ENCODE results near the gene CST2. TPM values are rescaled to one million over a fixed set of nuclear protein-coding genes. Genes with fewer than 3 reads are reported as not detected.
"Not testable (repeated sequence)": the region's sequence is repeated elsewhere in the genome, so short reads cannot be mapped to it uniquely, and the experiment has no call there.

The CST2 gene
- total RNA-seq, 1 experiment from 2014 or later = not detected

DNA sequence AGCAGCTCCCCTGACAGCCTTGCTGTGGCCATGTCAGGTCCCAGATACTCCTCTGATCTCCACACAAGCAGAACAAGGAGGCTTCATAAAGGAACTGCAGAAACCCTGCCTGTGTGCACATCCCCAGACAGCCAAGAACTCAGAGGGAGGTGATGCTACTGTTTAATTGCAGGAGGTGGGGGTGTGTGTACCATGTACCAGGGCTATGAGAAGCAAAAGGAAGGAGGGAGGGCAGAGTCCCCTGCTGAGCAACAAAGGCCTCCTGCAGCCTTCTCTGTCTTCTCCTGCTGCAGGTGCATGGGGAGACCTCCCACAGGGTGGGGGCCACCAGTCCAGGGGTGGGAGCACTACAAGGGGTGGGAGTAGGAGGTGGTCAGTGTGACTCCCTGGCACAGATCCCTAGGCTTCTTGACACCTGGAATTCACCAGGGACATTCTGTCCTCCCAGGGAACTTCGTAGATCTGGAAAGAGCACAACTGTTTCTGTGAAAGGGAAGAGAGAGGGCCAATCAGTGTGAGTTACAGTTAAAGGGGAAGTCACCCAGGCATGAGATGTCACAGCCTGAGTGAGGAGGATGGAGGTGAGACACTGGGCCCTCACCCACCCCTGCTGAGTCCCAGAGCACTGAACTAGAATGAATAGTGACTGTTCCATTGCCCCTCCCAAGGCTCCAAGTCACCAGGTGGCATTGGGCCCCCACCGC, 2.8 kb downstream of the CST2 start:
- BruUV-seq (replicated peaks) = no TSS peak
- Mint-ChIP-seq H3K4me3 (ENCODE audit: unreplicated experiment) (no peak overlapping the region), H3K27me3 (ENCODE audit: insufficient read depth, unreplicated experiment) (no peaks in the 10 kb centered on the region), H3K36me3 (ENCODE audit: insufficient read depth, unreplicated experiment) (no peaks in the 10 kb centered on the region), H3K27ac (ENCODE audit: low read depth, unreplicated experiment) (no peak overlapping the region), H3K4me1 (ENCODE audit: insufficient read depth, unreplicated experiment) (no peaks in the 10 kb centered on the region), H3K9me3 (ENCODE audit: unreplicated experiment) (peaks cover 34% of the 10 kb centered on the region)
- intact Hi-C loops (cut with micrococcal nuclease) = no loop called here
- ChIA-PET POLR2A (no interaction called here), CTCF (interaction anchor here (0.5 to 0.9 kb wide), 3 partner anchors 20 to 1734 kb away, joined by 3 to 4 read pairs (median 3); no protein-coding TSS in a partner anchor)
- TF ChIP-seq CTCF (IDR thresholded peaks at IDR 0.05; ENCODE audit: unreplicated experiment) = no peak
- DNase-seq (ENCODE audit: unreplicated experiment) = no peak

GRCh38 chr20:23823111-23823510, 3.4 kb downstream of the CST2 start:
- Mint-ChIP-seq H3K27ac (ENCODE audit: low read depth, unreplicated experiment) (no peak overlapping the region), H3K4me3 (ENCODE audit: unreplicated experiment) (no peak overlapping the region), H3K27me3 (ENCODE audit: insufficient read depth, unreplicated experiment) (no peaks in the 10 kb centered on the region), H3K4me1 (ENCODE audit: insufficient read depth, unreplicated experiment) (no peaks in the 10 kb centered on the region), H3K9me3 (ENCODE audit: unreplicated experiment) (peaks cover 31% of the 10 kb centered on the region), H3K36me3 (ENCODE audit: insufficient read depth, unreplicated experiment) (no peaks in the 10 kb centered on the region)
- ChIA-PET POLR2A (no interaction called here), CTCF (interaction anchor here (0.5 to 0.9 kb wide), 3 partner anchors 19 to 1735 kb away, joined by 3 to 4 read pairs (median 3); no protein-coding TSS in a partner anchor)
- intact Hi-C loops (cut with micrococcal nuclease) = no loop called here
- TF ChIP-seq CTCF (IDR thresholded peaks at IDR 0.05; ENCODE audit: unreplicated experiment) = no peak
- BruUV-seq (replicated peaks) = no TSS peak
- no peak for DNase-seq (ENCODE audit: unreplicated experiment)

DNA sequence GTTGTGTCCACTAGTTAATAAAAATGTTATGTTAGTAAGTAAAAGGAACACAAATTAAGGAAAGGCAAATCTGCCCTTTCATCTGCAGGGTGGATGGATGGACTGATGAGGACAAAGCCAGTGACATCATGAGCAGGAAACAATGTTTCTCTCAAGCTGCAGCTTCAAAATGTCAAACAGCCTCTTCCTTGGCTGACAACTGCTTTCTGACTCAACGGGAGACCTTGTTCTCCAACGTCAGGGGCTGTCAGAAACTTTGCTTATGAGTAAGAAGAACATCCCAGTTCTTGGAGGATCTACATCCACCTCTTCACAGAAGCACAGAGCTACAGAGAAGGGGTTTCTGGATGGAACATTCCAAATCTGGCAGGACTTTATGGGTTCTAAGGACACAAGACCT, 6.0 kb downstream of the CST2 start:
- CTCF ChIA-PET = interaction anchor here (0.6 kb wide), 1 partner anchor 1110 kb away, joined by 3 read pairs; no protein-coding TSS in a partner anchor
- H3K36me3 Mint-ChIP-seq (ENCODE audit: insufficient read depth, unreplicated experiment) = no peaks in the 10 kb centered on the region
- H3K27ac Mint-ChIP-seq (ENCODE audit: low read depth, unreplicated experiment) = no peak overlapping the region
- H3K9me3 Mint-ChIP-seq (ENCODE audit: unreplicated experiment) = peaks cover 29% of the 10 kb centered on the region
- no peaks in the 10 kb centered on the region for H3K4me1 Mint-ChIP-seq (ENCODE audit: insufficient read depth, unreplicated experiment)
- POLR2A ChIA-PET = no interaction called here
- no peak overlapping the region for H3K4me3 Mint-ChIP-seq (ENCODE audit: unreplicated experiment)
- no peak for DNase-seq (ENCODE audit: unreplicated experiment)
- BruUV-seq (replicated peaks) = no TSS peak
- no peak for TF ChIP-seq CTCF (IDR thresholded peaks at IDR 0.05; ENCODE audit: unreplicated experiment)
- no peaks in the 10 kb centered on the region for H3K27me3 Mint-ChIP-seq (ENCODE audit: insufficient read depth, unreplicated experiment)
- intact Hi-C loops (cut with micrococcal nuclease) = no loop called here

- intact Hi-C loops (cut with micrococcal nuclease); CTCF ChIA-PET; BruUV-seq (replicated peaks); POLR2A ChIA-PET; H3K27me3 Mint-ChIP-seq (ENCODE audit: insufficient read depth, unreplicated experiment); H3K4me1 Mint-ChIP-seq (ENCODE audit: insufficient read depth, unreplicated experiment); H3K4me3 Mint-ChIP-seq (ENCODE audit: unreplicated experiment); DNase-seq (ENCODE audit: unreplicated experiment); H3K27ac Mint-ChIP-seq (ENCODE audit: low read depth, unreplicated experiment); H3K36me3 Mint-ChIP-seq (ENCODE audit: insufficient read depth, unreplicated experiment): not testable (repeated sequence)
- H3K9me3 Mint-ChIP-seq (ENCODE audit: unreplicated experiment) = peaks cover 16% of the 10 kb centered on the region
These were observed 15.0 kb downstream of the CST2 start for GRCh38 chr20:23811559-23811958.

DNA sequence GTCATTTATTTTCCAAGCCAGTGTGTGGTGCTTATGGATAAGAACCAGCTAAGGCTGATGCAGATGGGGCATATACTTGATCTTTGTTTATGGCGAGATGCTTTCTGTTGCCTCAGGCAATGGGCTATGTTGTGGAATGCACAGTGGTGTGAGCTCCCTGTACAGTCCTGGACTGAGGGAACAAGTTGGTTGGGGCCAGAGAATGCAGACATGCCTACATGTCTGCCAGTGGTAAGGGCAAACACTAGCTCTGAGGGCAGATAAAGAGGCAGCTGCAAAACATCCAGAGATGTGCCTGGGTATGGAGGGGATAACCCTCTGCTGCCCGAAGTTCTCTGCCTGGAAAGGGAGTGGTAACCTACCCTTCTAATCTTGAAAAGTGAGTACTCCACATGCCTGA, 16.2 kb downstream of the CST2 start:
- H3K36me3 Mint-ChIP-seq (ENCODE audit: insufficient read depth, unreplicated experiment); H3K4me3 Mint-ChIP-seq (ENCODE audit: unreplicated experiment); H3K4me1 Mint-ChIP-seq (ENCODE audit: insufficient read depth, unreplicated experiment); POLR2A ChIA-PET; BruUV-seq (replicated peaks); intact Hi-C loops (cut with micrococcal nuclease); H3K9me3 Mint-ChIP-seq (ENCODE audit: unreplicated experiment); H3K27me3 Mint-ChIP-seq (ENCODE audit: insufficient read depth, unreplicated experiment); DNase-seq (ENCODE audit: unreplicated experiment); H3K27ac Mint-ChIP-seq (ENCODE audit: low read depth, unreplicated experiment): not testable (repeated sequence)
- CTCF ChIA-PET = interaction anchor here (0.5 to 0.6 kb wide), 3 partner anchors 89 to 284 kb away, joined by 3 read pairs; no protein-coding TSS in a partner anchor
